Uterus (tissue), 2 donors: ENCODE measurements around the gene PCDHA4.

ENCODE experiments used
- POLR2A ChIP-seq, 2 donors: fragments of 450-650 bp; IDR thresholded peaks; one replicate each; pipeline ENCODE4 v1.6.1; 2016; ENCODE audit warnings: antibody characterized with exemption in 2 of 2, mild to moderate bottlenecking in 1 of 2, moderate library complexity in 1 of 2
- TF ChIP-seq, protein P1 (sequence below), 4 experiments: fragments of 200-600 bp in 2 of 4; fragments of 450-650 bp in 2 of 4; sonication (generic) in 2 of 4; IDR thresholded peaks; one replicate each; pipeline ENCODE4 v1.5.1; 2016 to 2019; ENCODE audit warnings: antibody characterized with exemption in 4 of 4, mild to moderate bottlenecking in 2 of 4, moderate library complexity in 1 of 4

- TF ChIP-seq, protein P1, sequence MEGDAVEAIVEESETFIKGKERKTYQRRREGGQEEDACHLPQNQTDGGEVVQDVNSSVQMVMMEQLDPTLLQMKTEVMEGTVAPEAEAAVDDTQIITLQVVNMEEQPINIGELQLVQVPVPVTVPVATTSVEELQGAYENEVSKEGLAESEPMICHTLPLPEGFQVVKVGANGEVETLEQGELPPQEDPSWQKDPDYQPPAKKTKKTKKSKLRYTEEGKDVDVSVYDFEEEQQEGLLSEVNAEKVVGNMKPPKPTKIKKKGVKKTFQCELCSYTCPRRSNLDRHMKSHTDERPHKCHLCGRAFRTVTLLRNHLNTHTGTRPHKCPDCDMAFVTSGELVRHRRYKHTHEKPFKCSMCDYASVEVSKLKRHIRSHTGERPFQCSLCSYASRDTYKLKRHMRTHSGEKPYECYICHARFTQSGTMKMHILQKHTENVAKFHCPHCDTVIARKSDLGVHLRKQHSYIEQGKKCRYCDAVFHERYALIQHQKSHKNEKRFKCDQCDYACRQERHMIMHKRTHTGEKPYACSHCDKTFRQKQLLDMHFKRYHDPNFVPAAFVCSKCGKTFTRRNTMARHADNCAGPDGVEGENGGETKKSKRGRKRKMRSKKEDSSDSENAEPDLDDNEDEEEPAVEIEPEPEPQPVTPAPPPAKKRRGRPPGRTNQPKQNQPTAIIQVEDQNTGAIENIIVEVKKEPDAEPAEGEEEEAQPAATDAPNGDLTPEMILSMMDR (IDR thresholded peaks at IDR 0.05), result no peak
- no peak for TF ChIP-seq POLR2A (IDR thresholded peaks at IDR 0.05)
Measured at GRCh38 chr5:140764177-140764973, 42.5 kb upstream of the PCDHA4 start.
